ENCODE data around the gene SLCO4A1.

GRCh38 chr20:62601172-62601571, 41.1 kb upstream of the SLCO4A1 start:
- TF ChIP-seq POLR2AphosphoS5 (IDR thresholded peaks at IDR 0.05; ENCODE audit: low read depth, low read length) (no peak), REST (IDR thresholded peaks at IDR 0.05; ENCODE audit: insufficient read depth in 1 of 2, low read depth in 2 of 2, low read length in 2 of 2) (no peak), FOXP2 (optimal IDR thresholded peaks at IDR 0.05; ENCODE audit: borderline replicate concordance, extremely low read depth, extremely low read length, insufficient read depth) (no peak)
